ENCODE data around the gene MYO5C. TPM values are rescaled to one million over a fixed set of nuclear protein-coding genes. Genes with fewer than 3 reads are reported as not detected.
"Not testable (repeated sequence)": the region's sequence is repeated elsewhere in the genome, so short reads cannot be mapped to it uniquely, and the experiment has no call there.

Gene MYO5C
- total RNA-seq, 1 experiment from 2014 or later, result 2.0 TPM

GRCh38 chr15:52306270-52306669 lies 10.7 kb upstream of the MYO5C start:
- peak; percentile 49 for DNase-seq (ENCODE audit: low read depth)

- no peak for DNase-seq (ENCODE audit: low read depth)
These were observed 7.6 kb upstream of the MYO5C start for GRCh38 chr15:52303093-52303772.

GRCh38 chr15:52301265-52301847 lies 5.8 kb upstream of the MYO5C start:
- DNase-seq (ENCODE audit: low read depth), result no peak

- DNase-seq (ENCODE audit: low read depth), result no peak
These were observed 653 bp downstream of the MYO5C start for GRCh38 chr15:52294881-52295420.

- DNase-seq (ENCODE audit: low read depth), result no peak
These were observed 2.7 kb downstream of the MYO5C start for GRCh38 chr15:52292780-52293392.

GRCh38 chr15:52291204-52291603 lies 4.4 kb downstream of the MYO5C start:
- DNase-seq (ENCODE audit: low read depth), result no peak

GRCh38 chr15:52290800-52291199 lies 4.8 kb downstream of the MYO5C start:
- DNase-seq (ENCODE audit: low read depth), result no peak

GRCh38 chr15:52290329-52290728 lies 5.3 kb downstream of the MYO5C start:
- no peak for DNase-seq (ENCODE audit: low read depth)

GRCh38 chr15:52289629-52290081 lies 5.9 kb downstream of the MYO5C start:
- no peak for DNase-seq (ENCODE audit: low read depth)

GRCh38 chr15:52288986-52289385 lies 6.6 kb downstream of the MYO5C start:
- DNase-seq (ENCODE audit: low read depth), result no peak

GRCh38 chr15:52288051-52288942 lies 7.3 kb downstream of the MYO5C start:
- no peak for DNase-seq (ENCODE audit: low read depth)

- DNase-seq (ENCODE audit: low read depth), result no peak
These were observed 8.5 kb downstream of the MYO5C start for GRCh38 chr15:52287114-52287513.

- not testable (repeated sequence) for DNase-seq (ENCODE audit: low read depth)
These were observed 9.7 kb downstream of the MYO5C start for GRCh38 chr15:52285941-52286340.

GRCh38 chr15:52284164-52284563 lies 11.4 kb downstream of the MYO5C start:
- no peak for DNase-seq (ENCODE audit: low read depth)

GRCh38 chr15:52283281-52283680 lies 12.3 kb downstream of the MYO5C start:
- DNase-seq (ENCODE audit: low read depth), result no peak

GRCh38 chr15:52282418-52282817 lies 13.2 kb downstream of the MYO5C start:
- DNase-seq (ENCODE audit: low read depth), result no peak

- no peak for DNase-seq (ENCODE audit: low read depth)
These were observed 14.2 kb downstream of the MYO5C start for GRCh38 chr15:52281085-52282035.

- DNase-seq (ENCODE audit: low read depth), result no peak
These were observed 15.1 kb downstream of the MYO5C start for GRCh38 chr15:52280326-52281084.

- no peak for DNase-seq (ENCODE audit: low read depth)
These were observed 16.8 kb downstream of the MYO5C start for GRCh38 chr15:52278636-52279367.

Data from LHCN-M2 (cell line).